HEK293 (cell line): ENCODE results near the gene RIN2.
A peak's percentile ranks its signal among the peaks of the same experiment; 100 is the strongest.

ENCODE experiments used
- CTCF ChIA-PET: fragments of 350-600 bp; formaldehyde crosslinking; extraction: SDS; loops from one replicate; lab custom pipeline; 2021; ENCODE audit warnings: antibody characterized with exemption; lab: Yijun Ruan, JAX
- POLR2A ChIA-PET: fragments of 300-600 bp; formaldehyde crosslinking; extraction: SDS; loops from one replicate; lab custom pipeline; 2020; ENCODE audit warnings: antibody characterized with exemption, inconsistent platforms; lab: Yijun Ruan, JAX
- H3K27ac ChIP-seq: fragments of 200-500 bp; sonication (Bioruptor generic); 2 replicates; pipeline ENCODE4 v1.5.1; 2014; ENCODE audit warnings: low read depth, low read length, control low read depth, inconsistent platforms; ENCODE audit errors: extremely low read depth
- H3K36me3 ChIP-seq, 2 experiments: fragments of 200-500 bp in 1 of 2; sonication (Bioruptor generic) in 1 of 2; 1 replicate in 1 of 2; 2 replicates in 1 of 2; pipeline ENCODE4 v1.5.1; 2014 to 2017; ENCODE audit warnings: inconsistent platforms in 2 of 2, low read length in 2 of 2; ENCODE audit not compliant: control insufficient read depth in 2 of 2, insufficient read depth in 1 of 2
- H3K4me1 ChIP-seq: fragments of 200-500 bp; sonication (Bioruptor generic); 2 replicates; pipeline ENCODE4 v1.5.1; 2014; ENCODE audit warnings: mild to moderate bottlenecking, low read length, inconsistent platforms; ENCODE audit not compliant: control insufficient read depth, insufficient read depth
- H3K4me3 ChIP-seq: 2 replicates; pipeline ENCODE4 v1.5.1; 2011; ENCODE audit warnings: low read depth, mild to moderate bottlenecking, control low read depth, low read length, moderate library complexity
- H3K9me3 ChIP-seq: fragments of 200-500 bp; sonication (Bioruptor generic); 2 replicates; pipeline ENCODE4 v1.5.1; 2014; ENCODE audit warnings: low read depth, low read length, inconsistent platforms; ENCODE audit not compliant: control insufficient read depth, insufficient read depth
- GLIS1 ChIP-seq: fragments of 450-650 bp; formaldehyde crosslinking; IDR thresholded peaks from 2 replicates; pipeline ENCODE4 v1.5.1; 2016; ENCODE audit warnings: missing biosample characterization, missing genetic modification characterization
- IKZF3 ChIP-seq: fragments of 450-650 bp; IDR thresholded peaks from 2 replicates; pipeline ENCODE4 v1.5.0; 2018; ENCODE audit warnings: missing biosample characterization, mild to moderate bottlenecking, missing genetic modification characterization, moderate library complexity
- SP2 ChIP-seq: fragments of 450-650 bp; formaldehyde crosslinking; IDR thresholded peaks from 2 replicates; pipeline ENCODE4 v1.5.1; 2016; ENCODE audit warnings: missing biosample characterization, missing genetic modification characterization
- TRIM28 ChIP-seq: IDR thresholded peaks from 2 replicates; pipeline ENCODE4 v1.6.1; 2011; ENCODE audit warnings: low read length, control low read depth, borderline replicate concordance
- ZBTB8A ChIP-seq: fragments of 450-650 bp; formaldehyde crosslinking; IDR thresholded peaks from 2 replicates; pipeline ENCODE4 v1.5.1; 2016; ENCODE audit warnings: missing biosample characterization, missing genetic modification characterization
- ZIC2 ChIP-seq: fragments of 450-650 bp; formaldehyde crosslinking; IDR thresholded peaks from 2 replicates; pipeline ENCODE4 v1.5.1; 2016; ENCODE audit warnings: missing biosample characterization, missing genetic modification characterization
- ZNF2 ChIP-seq: fragments of 450-650 bp; formaldehyde crosslinking; IDR thresholded peaks from 2 replicates; pipeline ENCODE4 v1.5.1; 2016; ENCODE audit warnings: missing biosample characterization, missing genetic modification characterization
- ZNF239 ChIP-seq: fragments of 450-650 bp; formaldehyde crosslinking; IDR thresholded peaks from 2 replicates; pipeline ENCODE4 v1.5.1; 2016; ENCODE audit warnings: missing biosample characterization, missing genetic modification characterization
- ZNF324 ChIP-seq: fragments of 450-650 bp; formaldehyde crosslinking; IDR thresholded peaks from 2 replicates; pipeline ENCODE4 v1.5.1; 2016; ENCODE audit warnings: missing biosample characterization, missing genetic modification characterization
- ZNF341 ChIP-seq: fragments of 450-650 bp; formaldehyde crosslinking; IDR thresholded peaks from 2 replicates; pipeline ENCODE4; 2016; ENCODE audit warnings: low read depth, missing biosample characterization, missing genetic modification characterization
- ZNF423 ChIP-seq: fragments of 450-650 bp; formaldehyde crosslinking; IDR thresholded peaks from 2 replicates; pipeline ENCODE4 v1.5.1; 2016; ENCODE audit warnings: missing biosample characterization, missing genetic modification characterization
- ZNF510 ChIP-seq: fragments of 450-650 bp; formaldehyde crosslinking; IDR thresholded peaks from 2 replicates; pipeline ENCODE4 v1.5.1; 2018; ENCODE audit warnings: mild to moderate bottlenecking, missing genetic modification characterization, missing biosample characterization; ENCODE audit not compliant: insufficient replicate concordance
- ZNF571 ChIP-seq: fragments of 450-650 bp; formaldehyde crosslinking; IDR thresholded peaks from 2 replicates; pipeline ENCODE4 v1.5.0; 2017; ENCODE audit warnings: missing biosample characterization, missing genetic modification characterization
- ZNF600 ChIP-seq: fragments of 450-650 bp; formaldehyde crosslinking; IDR thresholded peaks from 2 replicates; pipeline ENCODE4 v1.5.1; 2016; ENCODE audit warnings: missing biosample characterization, missing genetic modification characterization
- ZNF747 ChIP-seq: fragments of 450-650 bp; formaldehyde crosslinking; IDR thresholded peaks from 2 replicates; pipeline ENCODE4 v1.5.1; 2016; ENCODE audit warnings: missing biosample characterization, missing genetic modification characterization
- ZNF768 ChIP-seq: fragments of 450-650 bp; formaldehyde crosslinking; IDR thresholded peaks from 2 replicates; pipeline ENCODE4 v1.5.1; 2018; ENCODE audit warnings: missing biosample characterization, mild to moderate bottlenecking, missing genetic modification characterization
- TF ChIP-seq, protein P1 (sequence below): fragments of 450-650 bp; formaldehyde crosslinking; IDR thresholded peaks from 2 replicates; pipeline ENCODE4 v1.5.1; 2016; ENCODE audit warnings: missing biosample characterization, missing genetic modification characterization
- TF ChIP-seq, protein P2 (sequence below): fragments of 450-650 bp; formaldehyde crosslinking; IDR thresholded peaks from 2 replicates; pipeline ENCODE4 v1.5.1; 2016; ENCODE audit warnings: missing biosample characterization, missing genetic modification characterization
- TF ChIP-seq, protein P3 (sequence below): fragments of 450-650 bp; formaldehyde crosslinking; IDR thresholded peaks from 2 replicates; pipeline ENCODE4 v1.5.1; 2016; ENCODE audit warnings: missing biosample characterization, missing genetic modification characterization
- TF ChIP-seq, protein P4 (sequence below): IDR thresholded peaks from 2 replicates; pipeline ENCODE4 v1.6.1; 2011; ENCODE audit warnings: mild to moderate bottlenecking, low read depth, low read length, borderline replicate concordance
- TF ChIP-seq, protein P5 (sequence below): fragments of 450-650 bp; formaldehyde crosslinking; optimal IDR thresholded peaks from 2 replicates; pipeline ENCODE3; 2016; ENCODE audit warnings: missing biosample characterization, mild to moderate bottlenecking, missing genetic modification characterization
- TF ChIP-seq, protein P6 (sequence below): fragments of 450-650 bp; formaldehyde crosslinking; IDR thresholded peaks from 2 replicates; pipeline ENCODE4 v1.5.1; 2017; ENCODE audit warnings: missing biosample characterization, missing genetic modification characterization
- TF ChIP-seq, protein P7 (sequence below): fragments of 450-650 bp; formaldehyde crosslinking; IDR thresholded peaks from 2 replicates; pipeline ENCODE4 v1.5.1; 2016; ENCODE audit warnings: missing biosample characterization, missing genetic modification characterization

RIN2 gene

DNA sequence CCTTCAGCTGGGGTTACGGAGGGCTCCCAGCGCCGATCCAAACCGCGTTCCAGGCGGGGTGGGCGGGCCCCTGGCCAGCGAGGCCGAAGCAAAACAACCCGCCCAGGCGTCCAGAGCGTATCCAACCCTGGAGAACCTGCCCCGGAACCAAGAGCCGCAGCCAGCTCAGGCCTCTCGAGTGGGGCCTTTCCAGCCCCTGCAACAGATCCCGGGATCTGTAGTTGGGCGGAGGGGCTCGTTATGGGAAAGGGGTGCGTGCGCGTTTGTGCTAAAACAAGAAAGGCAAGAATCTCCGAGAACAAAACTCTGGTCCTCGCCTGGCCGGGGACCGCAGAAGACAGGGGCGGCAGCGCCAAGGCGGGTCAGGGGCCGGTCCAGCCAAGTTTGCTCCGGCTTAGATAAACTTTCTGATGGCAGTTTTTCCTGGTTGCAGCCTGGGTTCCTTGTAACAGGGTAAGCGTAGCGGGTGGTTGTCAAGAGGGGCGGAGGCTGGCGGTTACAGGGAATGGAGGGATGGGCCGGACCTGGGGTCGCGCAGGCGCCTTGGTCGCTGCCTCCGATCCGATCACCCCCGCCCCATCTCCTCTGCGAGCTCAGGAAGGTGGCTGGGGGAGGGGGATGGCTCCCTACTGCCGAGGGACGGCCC lies 448 bp upstream of the RIN2 start (continued):
- TF ChIP-seq, protein P1, sequence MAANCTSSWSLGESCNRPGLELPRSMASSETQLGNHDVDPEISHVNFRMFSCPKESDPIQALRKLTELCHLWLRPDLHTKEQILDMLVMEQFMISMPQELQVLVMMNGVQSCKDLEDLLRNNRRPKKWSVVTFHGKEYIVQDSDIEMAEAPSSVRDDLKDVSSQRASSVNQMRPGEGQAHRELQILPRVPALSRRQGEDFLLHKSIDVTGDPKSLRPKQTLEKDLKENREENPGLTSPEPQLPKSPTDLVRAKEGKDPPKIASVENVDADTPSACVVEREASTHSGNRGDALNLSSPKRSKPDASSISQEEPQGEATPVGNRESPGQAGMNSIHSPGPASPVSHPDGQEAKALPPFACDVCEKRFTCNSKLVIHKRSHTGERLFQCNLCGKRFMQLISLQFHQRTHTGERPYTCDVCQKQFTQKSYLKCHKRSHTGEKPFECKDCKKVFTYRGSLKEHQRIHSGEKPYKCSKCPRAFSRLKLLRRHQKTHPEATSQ (tag by site-specific recombination): no peak
- TF ChIP-seq ZNF324 (tag by site-specific recombination) (no peak), ZNF571 (tag by site-specific recombination) (no peak), ZNF239 (tag by site-specific recombination) (no peak), GLIS1 (tag by site-specific recombination) (peak; percentile 24; the same call in 1 of the 2 replicates), ZNF747 (no peak), ZNF423 (no peak)
- TF ChIP-seq, protein P2, sequence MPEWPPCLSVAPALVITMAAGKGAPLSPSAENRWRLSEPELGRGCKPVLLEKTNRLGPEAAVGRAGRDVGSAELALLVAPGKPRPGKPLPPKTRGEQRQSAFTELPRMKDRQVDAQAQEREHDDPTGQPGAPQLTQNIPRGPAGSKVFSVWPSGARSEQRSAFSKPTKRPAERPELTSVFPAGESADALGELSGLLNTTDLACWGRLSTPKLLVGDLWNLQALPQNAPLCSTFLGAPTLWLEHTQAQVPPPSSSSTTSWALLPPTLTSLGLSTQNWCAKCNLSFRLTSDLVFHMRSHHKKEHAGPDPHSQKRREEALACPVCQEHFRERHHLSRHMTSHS (tag by site-specific recombination): no peak
- TF ChIP-seq, protein P3, sequence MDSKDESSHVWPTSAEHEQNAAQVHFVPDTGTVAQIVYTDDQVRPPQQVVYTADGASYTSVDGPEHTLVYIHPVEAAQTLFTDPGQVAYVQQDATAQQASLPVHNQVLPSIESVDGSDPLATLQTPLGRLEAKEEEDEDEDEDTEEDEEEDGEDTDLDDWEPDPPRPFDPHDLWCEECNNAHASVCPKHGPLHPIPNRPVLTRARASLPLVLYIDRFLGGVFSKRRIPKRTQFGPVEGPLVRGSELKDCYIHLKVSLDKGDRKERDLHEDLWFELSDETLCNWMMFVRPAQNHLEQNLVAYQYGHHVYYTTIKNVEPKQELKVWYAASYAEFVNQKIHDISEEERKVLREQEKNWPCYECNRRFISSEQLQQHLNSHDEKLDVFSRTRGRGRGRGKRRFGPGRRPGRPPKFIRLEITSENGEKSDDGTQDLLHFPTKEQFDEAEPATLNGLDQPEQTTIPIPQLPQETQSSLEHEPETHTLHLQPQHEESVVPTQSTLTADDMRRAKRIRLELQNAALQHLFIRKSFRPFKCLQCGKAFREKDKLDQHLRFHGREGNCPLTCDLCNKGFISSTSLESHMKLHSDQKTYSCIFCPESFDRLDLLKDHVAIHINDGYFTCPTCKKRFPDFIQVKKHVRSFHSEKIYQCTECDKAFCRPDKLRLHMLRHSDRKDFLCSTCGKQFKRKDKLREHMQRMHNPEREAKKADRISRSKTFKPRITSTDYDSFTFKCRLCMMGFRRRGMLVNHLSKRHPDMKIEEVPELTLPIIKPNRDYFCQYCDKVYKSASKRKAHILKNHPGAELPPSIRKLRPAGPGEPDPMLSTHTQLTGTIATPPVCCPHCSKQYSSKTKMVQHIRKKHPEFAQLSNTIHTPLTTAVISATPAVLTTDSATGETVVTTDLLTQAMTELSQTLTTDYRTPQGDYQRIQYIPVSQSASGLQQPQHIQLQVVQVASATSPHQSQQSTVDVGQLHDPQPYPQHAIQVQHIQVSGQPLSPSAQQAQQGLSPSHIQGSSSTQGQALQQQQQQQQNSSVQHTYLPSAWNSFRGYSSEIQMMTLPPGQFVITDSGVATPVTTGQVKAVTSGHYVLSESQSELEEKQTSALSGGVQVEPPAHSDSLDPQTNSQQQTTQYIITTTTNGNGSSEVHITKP: 0 out of 2 replicates have a peak, but pooled peaks have one; percentile 33

DNA sequence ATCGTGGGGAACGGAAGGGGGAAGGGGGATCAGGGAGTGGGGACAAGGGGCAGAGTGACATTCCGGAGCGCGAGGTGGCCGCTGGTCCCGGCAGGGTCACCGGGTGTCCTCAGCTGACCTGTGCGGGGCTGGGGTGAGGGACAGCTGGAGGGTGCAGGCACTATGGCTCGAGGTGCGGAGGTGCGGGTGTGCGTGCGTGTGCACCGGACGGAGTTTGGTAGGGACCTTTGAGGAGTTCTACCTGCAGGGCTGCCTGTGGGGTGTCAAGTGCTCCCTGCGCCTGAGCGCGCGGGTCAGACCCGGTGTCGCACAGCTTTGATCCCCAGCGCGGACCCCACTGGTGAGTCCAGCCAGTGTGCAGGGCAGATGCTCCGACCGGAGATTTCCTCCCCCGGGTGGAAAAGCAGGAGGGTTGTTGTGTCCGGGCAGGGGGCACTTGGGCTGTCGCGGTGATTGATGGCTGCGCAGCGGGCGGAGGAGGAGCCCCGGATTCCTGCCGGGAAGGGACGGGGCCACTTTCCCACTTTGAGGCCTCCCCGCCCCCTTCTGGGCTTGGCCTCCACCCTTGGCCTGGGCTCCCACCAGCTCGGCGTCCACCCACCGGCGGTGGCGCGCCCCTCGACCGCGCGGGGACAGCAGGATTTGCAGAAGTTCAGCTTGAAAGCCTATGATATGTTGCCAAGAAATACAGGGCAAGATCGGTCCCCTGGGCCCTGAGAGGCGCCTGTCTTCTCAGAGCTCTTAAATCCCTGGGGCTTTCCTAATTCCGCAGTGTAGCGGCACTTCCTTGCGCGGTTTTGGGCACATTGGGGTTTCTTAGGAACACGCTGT lies 658 bp downstream of the RIN2 start:
- Histone ChIP-seq H3K27ac (peak overlapping the region; percentile 64; the same call in 1 of the 2 replicates), H3K36me3 (no peaks in the 10 kb centered on the region), H3K4me1 (peaks cover 6% of the 10 kb centered on the region; the same call in 1 of the 2 replicates), H3K9me3 (no peaks in the 10 kb centered on the region), H3K4me3 (peak overlapping the region; percentile 64)
- ChIA-PET CTCF (interaction anchor here (1.2 kb wide), 1 partner anchor 27 kb away, joined by 3 read pairs; no protein-coding TSS in a partner anchor), POLR2A (interaction anchor here (1.0 kb wide), 1 partner anchor 234 kb away, joined by 8 read pairs; no protein-coding TSS in a partner anchor)
- TF ChIP-seq IKZF3 (tag by site-specific recombination) (peak; percentile 87), ZNF768 (tag by site-specific recombination) (no peak), ZIC2 (tag by site-specific recombination) (peak; percentile 91), ZNF341 (peak; percentile 56; the same call in 1 of the 2 replicates), ZNF600 (tag by site-specific recombination) (peak; percentile 7; the same call in 1 of the 2 replicates), ZBTB8A (tag by site-specific recombination) (peak; percentile 94), ZNF510 (no peak), TRIM28 (peak; percentile 29), SP2 (peak; percentile 65), ZNF2 (tag by site-specific recombination) (no peak)
- TF ChIP-seq, protein P4, sequence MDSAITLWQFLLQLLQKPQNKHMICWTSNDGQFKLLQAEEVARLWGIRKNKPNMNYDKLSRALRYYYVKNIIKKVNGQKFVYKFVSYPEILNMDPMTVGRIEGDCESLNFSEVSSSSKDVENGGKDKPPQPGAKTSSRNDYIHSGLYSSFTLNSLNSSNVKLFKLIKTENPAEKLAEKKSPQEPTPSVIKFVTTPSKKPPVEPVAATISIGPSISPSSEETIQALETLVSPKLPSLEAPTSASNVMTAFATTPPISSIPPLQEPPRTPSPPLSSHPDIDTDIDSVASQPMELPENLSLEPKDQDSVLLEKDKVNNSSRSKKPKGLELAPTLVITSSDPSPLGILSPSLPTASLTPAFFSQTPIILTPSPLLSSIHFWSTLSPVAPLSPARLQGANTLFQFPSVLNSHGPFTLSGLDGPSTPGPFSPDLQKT: no peak
- TF ChIP-seq, protein P5, sequence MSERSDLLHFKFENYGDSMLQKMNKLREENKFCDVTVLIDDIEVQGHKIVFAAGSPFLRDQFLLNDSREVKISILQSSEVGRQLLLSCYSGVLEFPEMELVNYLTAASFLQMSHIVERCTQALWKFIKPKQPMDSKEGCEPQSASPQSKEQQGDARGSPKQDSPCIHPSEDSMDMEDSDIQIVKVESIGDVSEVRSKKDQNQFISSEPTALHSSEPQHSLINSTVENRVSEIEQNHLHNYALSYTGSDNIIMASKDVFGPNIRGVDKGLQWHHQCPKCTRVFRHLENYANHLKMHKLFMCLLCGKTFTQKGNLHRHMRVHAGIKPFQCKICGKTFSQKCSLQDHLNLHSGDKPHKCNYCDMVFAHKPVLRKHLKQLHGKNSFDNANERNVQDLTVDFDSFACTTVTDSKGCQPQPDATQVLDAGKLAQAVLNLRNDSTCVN (tag by site-specific recombination): peak; percentile 69
- TF ChIP-seq, protein P6, sequence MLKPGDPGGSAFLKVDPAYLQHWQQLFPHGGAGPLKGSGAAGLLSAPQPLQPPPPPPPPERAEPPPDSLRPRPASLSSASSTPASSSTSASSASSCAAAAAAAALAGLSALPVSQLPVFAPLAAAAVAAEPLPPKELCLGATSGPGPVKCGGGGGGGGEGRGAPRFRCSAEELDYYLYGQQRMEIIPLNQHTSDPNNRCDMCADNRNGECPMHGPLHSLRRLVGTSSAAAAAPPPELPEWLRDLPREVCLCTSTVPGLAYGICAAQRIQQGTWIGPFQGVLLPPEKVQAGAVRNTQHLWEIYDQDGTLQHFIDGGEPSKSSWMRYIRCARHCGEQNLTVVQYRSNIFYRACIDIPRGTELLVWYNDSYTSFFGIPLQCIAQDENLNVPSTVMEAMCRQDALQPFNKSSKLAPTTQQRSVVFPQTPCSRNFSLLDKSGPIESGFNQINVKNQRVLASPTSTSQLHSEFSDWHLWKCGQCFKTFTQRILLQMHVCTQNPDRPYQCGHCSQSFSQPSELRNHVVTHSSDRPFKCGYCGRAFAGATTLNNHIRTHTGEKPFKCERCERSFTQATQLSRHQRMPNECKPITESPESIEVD (tag by site-specific recombination): peak; percentile 51
- TF ChIP-seq, protein P7, sequence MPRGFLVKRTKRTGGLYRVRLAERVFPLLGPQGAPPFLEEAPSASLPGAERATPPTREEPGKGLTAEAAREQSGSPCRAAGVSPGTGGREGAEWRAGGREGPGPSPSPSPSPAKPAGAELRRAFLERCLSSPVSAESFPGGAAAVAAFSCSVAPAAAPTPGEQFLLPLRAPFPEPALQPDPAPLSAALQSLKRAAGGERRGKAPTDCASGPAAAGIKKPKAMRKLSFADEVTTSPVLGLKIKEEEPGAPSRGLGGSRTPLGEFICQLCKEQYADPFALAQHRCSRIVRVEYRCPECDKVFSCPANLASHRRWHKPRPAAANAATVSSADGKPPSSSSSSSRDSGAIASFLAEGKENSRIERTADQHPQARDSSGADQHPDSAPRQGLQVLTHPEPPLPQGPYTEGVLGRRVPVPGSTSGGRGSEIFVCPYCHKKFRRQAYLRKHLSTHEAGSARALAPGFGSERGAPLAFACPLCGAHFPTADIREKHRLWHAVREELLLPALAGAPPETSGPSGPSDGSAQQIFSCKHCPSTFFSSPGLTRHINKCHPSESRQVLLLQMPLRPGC (tag by site-specific recombination): peak; percentile 86
